IPS DF 4.7 (cell line): ENCODE data around the gene ALDH8A1.

ENCODE experiments used
- DNase-seq: peaks from one replicate; pipeline ENCODE4 v3.0.0-alpha.2; 2013; ENCODE audit warnings: low spot score; ENCODE audit errors: extremely low read depth

Gene ALDH8A1

DNA sequence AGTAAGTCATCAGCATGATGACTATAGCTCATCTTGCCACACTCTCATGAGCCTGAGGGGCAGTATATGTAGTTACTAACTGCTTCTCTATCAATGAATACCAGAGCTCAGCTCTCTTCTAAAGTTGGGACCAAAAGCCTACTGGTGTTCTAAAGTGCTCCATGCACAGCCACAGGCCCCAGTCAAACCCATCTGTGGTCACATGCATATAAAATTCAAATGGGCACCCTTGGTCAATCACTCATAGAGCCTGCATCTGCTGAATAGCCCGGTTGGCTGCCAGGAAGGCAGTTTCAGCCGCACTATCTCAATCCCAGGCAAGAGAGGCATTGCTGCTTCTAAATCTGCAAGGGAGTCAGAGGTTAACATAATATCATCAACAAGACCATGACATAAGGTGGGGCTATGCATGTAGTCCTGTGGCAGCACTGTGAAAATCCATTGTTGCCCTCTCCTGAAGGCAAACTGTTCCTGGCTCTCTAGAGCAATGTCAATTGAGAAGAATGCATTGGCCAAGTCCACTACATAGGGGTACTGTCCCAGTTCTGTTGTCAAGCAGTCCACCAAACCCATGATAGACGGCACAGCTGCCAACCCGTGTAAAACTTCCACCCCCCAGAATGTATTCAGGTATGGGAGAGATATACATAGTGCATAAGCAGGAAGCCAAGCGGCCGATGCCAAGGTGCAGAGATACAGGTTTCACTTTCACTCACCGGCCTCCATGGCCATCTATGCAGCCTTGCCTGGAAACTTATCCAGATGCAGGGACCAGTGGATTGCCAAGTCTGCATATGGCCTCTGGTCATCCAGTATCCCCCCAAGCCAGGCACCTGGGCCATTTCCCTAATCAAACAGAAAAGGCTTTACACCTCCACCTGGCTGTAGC is 76.2 kb downstream of the ALDH8A1 start:
- DNase-seq: no peak

DNA sequence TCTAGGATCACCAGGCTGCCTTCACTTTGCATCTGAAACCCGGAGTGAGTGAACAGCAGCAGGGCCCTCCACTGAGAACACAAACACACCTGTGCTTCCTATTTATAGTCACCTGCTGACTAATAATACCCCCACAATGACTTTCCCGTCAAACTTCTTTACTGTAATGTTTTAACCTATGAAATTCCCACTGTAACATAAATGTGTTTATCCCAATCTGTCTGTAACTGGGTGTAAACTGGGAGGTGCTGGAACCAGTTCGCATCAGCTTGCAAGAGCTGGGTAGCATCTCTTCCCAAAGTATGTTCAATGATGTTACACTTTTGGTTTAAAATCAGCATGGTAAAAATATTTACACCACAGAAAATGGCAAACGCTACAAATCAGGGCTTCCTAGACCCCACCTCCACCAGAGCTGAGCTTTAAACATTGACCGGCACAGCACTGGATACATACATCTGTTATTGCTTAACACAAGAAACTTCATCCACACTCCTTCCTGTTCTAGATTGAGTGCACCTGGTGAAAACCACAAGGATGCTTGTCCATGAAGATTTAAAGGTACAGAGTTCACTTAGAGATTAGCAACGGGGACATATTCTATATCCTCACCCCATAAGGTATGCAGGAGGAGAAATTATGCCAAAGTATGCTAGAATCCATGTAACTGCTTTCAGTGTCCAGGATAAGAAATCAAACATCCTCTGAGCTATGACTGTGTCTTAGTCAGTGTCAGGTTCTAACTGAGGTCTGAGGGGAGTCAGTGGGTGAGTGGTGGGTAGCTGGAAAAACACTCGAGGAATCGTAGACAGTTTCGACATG is 79.0 kb downstream of the ALDH8A1 start:
- DNase-seq: no peak

DNA sequence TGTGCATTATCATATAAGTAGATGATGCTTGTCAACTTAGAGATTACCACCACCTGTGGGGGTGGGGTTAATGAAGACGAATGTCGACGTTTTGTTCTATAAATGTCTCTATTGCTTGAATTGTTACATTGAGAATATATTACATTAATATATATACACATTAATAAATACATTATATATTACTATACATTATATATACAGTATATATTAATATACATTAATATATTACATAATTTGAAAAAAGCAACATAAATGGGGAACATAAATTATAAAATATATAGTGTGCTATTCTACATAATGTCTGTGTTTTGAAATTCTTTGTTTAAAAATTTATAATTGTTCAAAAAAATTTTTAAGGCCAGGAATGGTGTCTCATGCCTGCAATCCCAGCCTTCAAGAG is 81.1 kb downstream of the ALDH8A1 start:
- no peak for DNase-seq
